ENCODE results near the gene PRRT1.
"Not testable (repeated sequence)": the region's sequence is repeated elsewhere in the genome, so short reads cannot be mapped to it uniquely, and the experiment has no call there.

Gene PRRT1

DNA sequence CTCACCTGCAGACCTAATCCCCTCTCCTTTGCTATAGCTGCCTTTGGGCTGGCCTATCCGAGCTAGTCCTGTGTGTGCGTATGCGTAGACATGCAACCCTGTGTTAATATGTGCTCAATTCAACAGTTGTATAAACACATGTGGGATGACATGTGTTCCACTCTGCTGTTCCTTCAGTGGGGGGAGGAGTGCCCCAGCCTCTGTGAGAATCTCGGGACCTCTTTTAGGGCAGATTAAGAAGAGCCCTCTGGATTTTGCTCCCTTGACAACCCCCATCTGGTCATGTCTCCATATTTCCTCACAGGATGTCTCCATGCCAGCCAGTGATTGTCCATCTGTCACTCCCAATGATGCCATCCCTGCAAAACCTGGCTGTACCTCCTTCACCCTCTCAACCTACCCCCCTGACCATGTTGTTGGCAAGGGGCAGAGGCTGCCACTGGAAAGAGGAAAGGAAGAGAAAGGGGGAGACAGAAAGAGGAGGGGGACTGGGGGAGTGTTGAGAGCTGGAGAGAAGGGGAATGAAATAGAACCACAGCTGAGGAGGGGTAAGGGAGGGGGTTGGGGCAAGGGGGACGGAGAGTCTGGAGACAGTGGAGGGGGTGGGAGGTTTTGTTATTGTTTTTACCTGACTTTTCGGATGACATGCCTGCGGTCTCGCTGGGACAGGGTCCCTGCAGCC is 417 bp downstream of the PRRT1 start:
- no peak for DNase-seq (ENCODE audit: low read depth in 3 of 3)

- no peak for DNase-seq (ENCODE audit: low read depth in 3 of 3)
These were observed 1.5 kb downstream of the PRRT1 start for GRCh38 chr6:32149932-32150870.

GRCh38 chr6:32149092-32149755 is 2.5 kb downstream of the PRRT1 start:
- no peak for DNase-seq (ENCODE audit: low read depth in 3 of 3)

GRCh38 chr6:32148289-32149091 is 3.2 kb downstream of the PRRT1 start:
- DNase-seq (ENCODE audit: low read depth in 3 of 3) = peak; percentile 49 to 65 (median 51)

DNA sequence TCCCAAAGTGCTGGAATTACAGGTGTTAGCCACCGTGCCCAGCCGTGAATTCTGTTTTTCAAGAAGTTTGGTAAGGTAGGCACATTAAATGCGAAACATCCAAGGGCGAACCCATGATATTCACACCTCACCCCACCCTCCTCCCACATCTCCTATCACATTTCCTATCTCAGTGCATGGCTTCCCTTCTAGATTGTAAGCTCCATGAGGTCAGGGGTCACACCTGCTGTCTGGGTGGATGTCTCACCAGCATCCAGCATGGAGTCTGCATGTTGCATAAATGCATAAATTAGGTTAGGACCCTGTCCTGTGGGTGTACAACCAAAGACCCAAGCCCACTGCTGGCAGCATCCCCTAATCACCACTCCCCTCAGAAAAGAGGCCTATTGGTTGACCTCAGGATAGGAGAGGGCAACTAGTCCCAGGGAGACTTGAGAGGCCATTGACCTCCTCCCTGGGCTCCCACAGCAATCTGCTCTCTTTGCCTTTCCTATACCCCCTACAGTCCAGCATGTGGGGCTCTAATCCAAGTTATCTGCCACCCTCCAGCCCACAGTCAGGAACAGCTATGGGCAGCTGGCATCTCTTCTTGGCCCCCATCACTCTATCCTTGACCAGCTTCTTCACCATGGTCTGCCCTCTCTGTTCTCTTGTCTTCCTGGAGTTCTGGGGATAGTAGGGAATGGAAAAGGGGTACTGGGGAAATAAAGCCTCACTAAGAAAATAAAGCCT is 4.2 kb downstream of the PRRT1 start:
- DNase-seq (ENCODE audit: low read depth in 3 of 3) = no peak

DNA sequence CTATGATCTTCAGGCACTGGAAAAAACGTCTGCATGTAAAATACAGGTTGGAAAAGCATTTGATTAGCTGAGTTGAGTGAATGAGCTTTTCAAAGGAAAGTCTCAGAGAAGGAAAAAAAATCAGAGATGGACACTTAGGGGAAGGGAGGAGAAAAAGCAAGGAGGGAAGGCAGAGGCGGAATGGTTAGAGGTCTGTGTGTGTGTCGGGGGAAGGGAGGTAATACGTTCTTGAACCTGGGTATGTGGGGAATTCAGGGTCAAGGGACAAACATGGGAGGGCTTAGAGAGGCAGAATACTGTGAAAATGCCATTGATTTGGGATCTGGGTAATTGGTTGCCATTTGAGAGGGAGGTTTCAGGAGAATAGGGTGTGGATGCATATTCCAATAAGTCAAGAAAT is 5.1 kb downstream of the PRRT1 start:
- DNase-seq (ENCODE audit: low read depth in 3 of 3) = no peak

- no peak for DNase-seq (ENCODE audit: low read depth in 3 of 3)
These were observed 5.5 kb downstream of the PRRT1 start for GRCh38 chr6:32146287-32146686.

GRCh38 chr6:32144238-32144637 is 7.5 kb downstream of the PRRT1 start:
- not testable (repeated sequence) for DNase-seq (ENCODE audit: low read depth in 3 of 3)

- DNase-seq (ENCODE audit: low read depth in 3 of 3) = no peak
These were observed 11.2 kb downstream of the PRRT1 start for GRCh38 chr6:32140420-32141046.

DNA sequence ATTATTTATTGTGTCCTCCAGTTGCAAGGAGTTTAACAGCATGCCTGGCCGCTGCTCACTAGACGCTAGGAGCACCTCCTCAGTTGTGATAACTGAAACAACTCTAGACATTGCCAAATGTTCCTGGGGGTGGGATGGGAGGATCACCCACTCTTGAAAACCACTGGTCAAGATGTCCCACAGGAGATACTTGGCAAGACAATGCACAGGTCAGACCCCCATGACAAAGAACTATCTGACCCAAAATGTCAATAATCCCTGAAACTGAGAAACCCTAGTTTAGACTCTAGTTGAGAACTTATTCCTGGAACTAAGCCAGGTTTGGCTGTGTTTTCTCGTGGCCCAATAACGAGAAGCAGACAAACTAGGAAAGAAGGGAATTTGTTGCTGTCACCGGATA is 12.1 kb downstream of the PRRT1 start:
- DNase-seq (ENCODE audit: low read depth in 3 of 3) = no peak

- DNase-seq (ENCODE audit: low read depth in 3 of 3) = no peak
These were observed 14.3 kb downstream of the PRRT1 start for GRCh38 chr6:32137454-32137853.

- no peak for DNase-seq (ENCODE audit: low read depth in 3 of 3)
These were observed 18.0 kb downstream of the PRRT1 start for GRCh38 chr6:32133786-32134185.

GRCh38 chr6:32132110-32132509 is 19.6 kb downstream of the PRRT1 start:
- DNase-seq (ENCODE audit: low read depth in 3 of 3) = no peak

- DNase-seq (ENCODE audit: low read depth in 3 of 3) = no peak
These were observed 20.2 kb downstream of the PRRT1 start for GRCh38 chr6:32131439-32131948.

DNA sequence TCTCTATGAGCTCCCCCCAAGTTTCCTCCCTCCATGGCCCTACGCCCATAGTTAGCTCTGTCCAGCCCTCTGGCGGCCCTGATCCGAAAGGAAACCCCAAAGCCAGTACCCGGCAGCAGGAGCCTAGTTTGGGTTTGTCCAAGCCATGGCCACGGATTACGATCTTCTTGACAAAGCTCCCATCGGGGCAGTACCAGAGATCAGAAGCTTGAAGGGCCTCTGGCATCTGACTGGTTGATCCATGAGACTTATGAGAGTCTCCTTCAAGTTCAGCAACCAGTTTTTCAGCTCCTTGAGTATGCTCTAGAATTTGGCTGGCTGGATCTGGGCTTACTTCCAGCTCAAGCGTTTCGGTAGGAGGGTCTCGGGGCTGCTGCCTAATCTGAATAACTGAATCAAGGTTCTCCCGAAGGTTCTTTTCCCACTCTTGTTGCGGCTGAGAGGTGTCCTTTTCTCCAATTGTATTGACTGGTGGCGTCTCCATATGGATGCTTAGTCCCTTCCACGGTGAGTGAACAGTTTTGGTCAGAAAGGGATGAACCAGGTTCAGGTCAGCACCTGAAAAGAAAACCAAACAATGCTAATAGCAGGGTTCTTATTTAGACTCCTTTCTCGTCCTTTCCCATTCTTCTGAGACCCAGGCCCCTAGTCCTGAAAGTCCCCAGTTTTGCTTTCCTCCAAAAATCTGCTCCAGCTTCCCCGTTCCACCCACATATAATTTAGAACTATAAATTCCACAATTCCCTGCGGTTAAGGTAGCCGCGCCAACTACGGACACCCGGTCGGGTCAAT is 22.2 kb downstream of the PRRT1 start:
- no peak for DNase-seq (ENCODE audit: low read depth in 3 of 3)

- DNase-seq (ENCODE audit: low read depth in 3 of 3) = no peak
These were observed 22.9 kb downstream of the PRRT1 start for GRCh38 chr6:32128751-32129296.

DNA sequence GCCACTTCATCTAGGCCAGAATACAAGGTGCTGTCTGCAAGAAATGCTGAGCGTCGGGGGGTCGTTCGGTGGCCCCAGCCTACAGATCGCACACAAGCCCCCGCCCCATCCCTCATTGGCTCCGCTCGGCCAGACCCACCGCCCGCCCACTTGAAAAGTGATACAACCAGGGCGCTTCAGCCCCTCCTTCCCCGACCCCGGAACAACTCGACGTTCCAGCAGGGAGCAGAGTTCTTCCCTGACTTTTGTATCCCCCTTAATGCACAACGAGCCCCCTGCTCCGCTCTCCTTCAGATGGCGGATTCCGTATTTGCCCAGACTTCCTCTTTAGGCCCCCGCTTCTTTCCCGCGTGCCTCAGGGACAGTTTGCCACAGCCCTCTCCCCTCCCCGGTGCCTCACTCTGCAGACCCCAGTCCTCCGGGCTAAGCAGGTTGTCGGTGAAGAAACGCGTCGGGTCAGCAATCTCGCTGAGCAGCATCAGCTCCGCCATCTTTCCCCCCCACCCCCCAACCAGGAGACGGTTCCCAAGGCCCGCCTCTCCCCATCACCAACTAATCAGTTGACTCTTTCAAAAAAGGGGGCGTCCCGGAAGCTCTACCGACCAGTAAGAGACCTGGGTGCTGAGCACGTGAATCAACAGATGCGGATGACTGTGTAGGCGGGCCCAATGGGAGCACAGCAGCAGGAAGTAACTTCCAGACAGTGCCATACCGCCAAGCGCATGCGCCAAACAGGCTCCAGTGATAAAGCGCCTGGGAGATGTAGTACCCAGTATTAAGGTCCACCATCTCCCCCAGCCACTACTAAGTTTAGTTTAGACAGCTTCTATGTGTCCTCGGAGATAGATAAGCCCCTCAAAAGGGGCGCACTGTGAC is 23.8 kb downstream of the PRRT1 start, which contains the start of gene ATF6B:
Gene ATF6B (minus strand): TSS at position 530 of the 876 bp plus-strand sequence. CDS start 39 bp downstream, at position 491.
- peak; percentile 90 to 99 (median 97) for DNase-seq (ENCODE audit: low read depth in 3 of 3)

- no peak for DNase-seq (ENCODE audit: low read depth in 3 of 3)
These were observed 24.4 kb downstream of the PRRT1 start for GRCh38 chr6:32127409-32127716.

All from stimulated activated CD4-positive, alpha-beta T cell treated with anti-CD3 and anti-CD28 coated beads, TNF-alpha, amount 100 ng/mL, for 24 hours (primary cell).